ENCODE data around the gene TMEM131L. TPM values are rescaled to one million over a fixed set of nuclear protein-coding genes. Genes with fewer than 3 reads are reported as not detected.
A peak's percentile ranks its signal among the peaks of the same experiment; 100 is the strongest.

TMEM131L gene
- total RNA-seq, 1 experiment from 2014 or later = 19.7 TPM

DNA sequence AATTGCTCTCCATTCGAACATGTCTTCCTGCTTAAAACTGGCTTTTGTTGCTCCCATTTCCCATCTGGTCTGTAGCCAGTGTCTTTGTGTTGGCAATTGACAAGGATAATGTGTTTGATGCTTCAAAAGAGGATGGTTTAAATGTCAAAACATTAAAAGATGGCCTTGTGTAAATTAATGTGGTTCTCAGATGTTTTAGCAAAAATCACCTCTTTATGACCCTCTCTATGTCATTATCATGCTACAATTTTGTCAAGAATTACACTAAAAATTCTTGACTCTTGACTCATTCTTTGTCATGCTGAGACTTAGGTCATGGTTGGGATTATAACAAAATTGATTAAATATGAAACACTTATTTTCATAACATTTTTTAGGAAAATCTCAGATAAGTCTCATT is 47.4 kb downstream of the TMEM131L start (continued):
- peak; percentile 55 for TF ChIP-seq TCF7L2 (IDR thresholded peaks at IDR 0.05; ENCODE audit: borderline replicate concordance, extremely low read depth, insufficient read depth, insufficient read length)

DNA sequence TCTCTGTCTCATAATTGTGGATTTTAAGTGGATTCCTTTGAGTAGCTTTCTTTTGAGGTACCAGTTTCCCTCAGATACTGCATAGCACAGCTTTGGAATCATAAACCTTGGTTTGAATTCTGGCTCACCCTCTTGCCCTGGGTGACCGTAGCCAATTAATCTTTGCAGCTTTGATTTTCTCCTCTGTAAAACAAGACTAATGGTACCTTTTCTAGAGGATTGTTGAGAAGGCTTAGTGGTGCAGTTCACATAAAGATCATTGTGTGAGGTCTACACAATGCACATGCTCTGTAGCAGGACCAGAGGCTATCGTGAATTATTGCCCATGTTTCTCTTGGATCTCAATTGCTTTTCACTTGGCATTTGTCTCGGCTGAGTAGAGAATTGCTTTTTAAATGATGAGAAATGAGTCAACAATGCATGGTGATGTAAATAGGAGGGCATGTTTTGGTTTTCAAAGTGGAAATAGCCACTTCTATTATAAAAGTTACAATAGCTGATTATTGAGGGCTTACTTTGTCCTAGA is 47.9 kb downstream of the TMEM131L start:
- Histone ChIP-seq H3K9ac (ENCODE audit: low read length) (peak overlapping the region; percentile 37), H3K79me2 (ENCODE audit: insufficient read depth, low read length) (peaks cover 13% of the 10 kb centered on the region), H3K9me3 (ENCODE audit: control insufficient read depth in 1 of 2, insufficient read depth in 1 of 2, low read depth in 1 of 2, low read length in 2 of 2) (no peaks in the 10 kb centered on the region), H3K9me2 (ENCODE audit: insufficient read depth) (no peaks in the 10 kb centered on the region), H3K4me1 (ENCODE audit: control insufficient read depth in 1 of 2, insufficient read depth in 2 of 2, low read length in 2 of 2) (peaks cover 68 to 72% of the 10 kb centered on the region in 2 experiments), H4K20me1 (ENCODE audit: insufficient read depth) (no peaks in the 10 kb centered on the region), H2AFZ (ENCODE audit: low read depth, low read length, poor library complexity, severe bottlenecking) (no peak overlapping the region), H3K36me3 (ENCODE audit: control insufficient read depth in 1 of 2, insufficient read depth in 2 of 2, low read length in 2 of 2) (no peaks in the 10 kb centered on the region), H3K27ac (ENCODE audit: low read depth, low read length) (peak overlapping the region; percentile 79), H3K27me3 (ENCODE audit: insufficient read depth, low read length) (no peaks in the 10 kb centered on the region), H3K4me3 (replicated peaks in 1 of 2; ENCODE audit: low read depth in 1 of 2, low read length in 2 of 2) (peak overlapping the region in 1 of 2 experiments; percentile 33; a peak in 2 of 4 replicates), H3K4me2 (ENCODE audit: low read length) (peak overlapping the region; percentile 63)
- POLR2A ChIA-PET = no interaction called here
- BruUV-seq (replicated peaks) = no TSS peak
- CTCF ChIA-PET = interaction anchor here (1.1 kb wide), 1 partner anchor 17 kb away, joined by 3 read pairs; no protein-coding TSS in a partner anchor
- TF ChIP-seq EGR1 (IDR thresholded peaks at IDR 0.05; ENCODE audit: low read depth) (0 out of 2 replicates have a peak, but pooled peaks have one; percentile 10), SIN3A (IDR thresholded peaks at IDR 0.05; ENCODE audit: low read depth) (peak; percentile 48; the same call in 1 of the 2 replicates), FOSL1 (IDR thresholded peaks at IDR 0.05; ENCODE audit: low read depth) (peak; percentile 48; the same call in 1 of the 2 replicates), ELF1 (IDR thresholded peaks at IDR 0.05; ENCODE audit: borderline replicate concordance, low read depth) (no peak), CBX3 (IDR thresholded peaks at IDR 0.05; ENCODE audit: low read depth) (peak; percentile 54), JUND (IDR thresholded peaks at IDR 0.05) (peak; percentile 57), SP1 (IDR thresholded peaks at IDR 0.05; ENCODE audit: low read depth) (peak; percentile 45; the same call in 1 of the 2 replicates), RAD21 (IDR thresholded peaks at IDR 0.05; ENCODE audit: low read depth) (0 out of 2 replicates have a peak, but pooled peaks have one; percentile 11), CEBPB (IDR thresholded peaks at IDR 0.05; ENCODE audit: low read depth) (peak; percentile 58), SRF (IDR thresholded peaks at IDR 0.05; ENCODE audit: low read depth) (0 out of 2 replicates have a peak, but pooled peaks have one; percentile 16)
- TF ChIP-seq, protein P1, sequence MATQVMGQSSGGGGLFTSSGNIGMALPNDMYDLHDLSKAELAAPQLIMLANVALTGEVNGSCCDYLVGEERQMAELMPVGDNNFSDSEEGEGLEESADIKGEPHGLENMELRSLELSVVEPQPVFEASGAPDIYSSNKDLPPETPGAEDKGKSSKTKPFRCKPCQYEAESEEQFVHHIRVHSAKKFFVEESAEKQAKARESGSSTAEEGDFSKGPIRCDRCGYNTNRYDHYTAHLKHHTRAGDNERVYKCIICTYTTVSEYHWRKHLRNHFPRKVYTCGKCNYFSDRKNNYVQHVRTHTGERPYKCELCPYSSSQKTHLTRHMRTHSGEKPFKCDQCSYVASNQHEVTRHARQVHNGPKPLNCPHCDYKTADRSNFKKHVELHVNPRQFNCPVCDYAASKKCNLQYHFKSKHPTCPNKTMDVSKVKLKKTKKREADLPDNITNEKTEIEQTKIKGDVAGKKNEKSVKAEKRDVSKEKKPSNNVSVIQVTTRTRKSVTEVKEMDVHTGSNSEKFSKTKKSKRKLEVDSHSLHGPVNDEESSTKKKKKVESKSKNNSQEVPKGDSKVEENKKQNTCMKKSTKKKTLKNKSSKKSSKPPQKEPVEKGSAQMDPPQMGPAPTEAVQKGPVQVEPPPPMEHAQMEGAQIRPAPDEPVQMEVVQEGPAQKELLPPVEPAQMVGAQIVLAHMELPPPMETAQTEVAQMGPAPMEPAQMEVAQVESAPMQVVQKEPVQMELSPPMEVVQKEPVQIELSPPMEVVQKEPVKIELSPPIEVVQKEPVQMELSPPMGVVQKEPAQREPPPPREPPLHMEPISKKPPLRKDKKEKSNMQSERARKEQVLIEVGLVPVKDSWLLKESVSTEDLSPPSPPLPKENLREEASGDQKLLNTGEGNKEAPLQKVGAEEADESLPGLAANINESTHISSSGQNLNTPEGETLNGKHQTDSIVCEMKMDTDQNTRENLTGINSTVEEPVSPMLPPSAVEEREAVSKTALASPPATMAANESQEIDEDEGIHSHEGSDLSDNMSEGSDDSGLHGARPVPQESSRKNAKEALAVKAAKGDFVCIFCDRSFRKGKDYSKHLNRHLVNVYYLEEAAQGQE (IDR thresholded peaks at IDR 0.05; ENCODE audit: low read depth) = no peak
- TF ChIP-seq, protein P2, sequence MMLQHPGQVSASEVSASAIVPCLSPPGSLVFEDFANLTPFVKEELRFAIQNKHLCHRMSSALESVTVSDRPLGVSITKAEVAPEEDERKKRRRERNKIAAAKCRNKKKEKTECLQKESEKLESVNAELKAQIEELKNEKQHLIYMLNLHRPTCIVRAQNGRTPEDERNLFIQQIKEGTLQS (IDR thresholded peaks at IDR 0.05) = no peak; the same call in 1 of the 2 replicates
- TF ChIP-seq, protein P3, sequence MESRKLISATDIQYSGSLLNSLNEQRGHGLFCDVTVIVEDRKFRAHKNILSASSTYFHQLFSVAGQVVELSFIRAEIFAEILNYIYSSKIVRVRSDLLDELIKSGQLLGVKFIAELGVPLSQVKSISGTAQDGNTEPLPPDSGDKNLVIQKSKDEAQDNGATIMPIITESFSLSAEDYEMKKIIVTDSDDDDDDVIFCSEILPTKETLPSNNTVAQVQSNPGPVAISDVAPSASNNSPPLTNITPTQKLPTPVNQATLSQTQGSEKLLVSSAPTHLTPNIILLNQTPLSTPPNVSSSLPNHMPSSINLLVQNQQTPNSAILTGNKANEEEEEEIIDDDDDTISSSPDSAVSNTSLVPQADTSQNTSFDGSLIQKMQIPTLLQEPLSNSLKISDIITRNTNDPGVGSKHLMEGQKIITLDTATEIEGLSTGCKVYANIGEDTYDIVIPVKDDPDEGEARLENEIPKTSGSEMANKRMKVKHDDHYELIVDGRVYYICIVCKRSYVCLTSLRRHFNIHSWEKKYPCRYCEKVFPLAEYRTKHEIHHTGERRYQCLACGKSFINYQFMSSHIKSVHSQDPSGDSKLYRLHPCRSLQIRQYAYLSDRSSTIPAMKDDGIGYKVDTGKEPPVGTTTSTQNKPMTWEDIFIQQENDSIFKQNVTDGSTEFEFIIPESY (IDR thresholded peaks at IDR 0.05; ENCODE audit: extremely low read depth, insufficient replicate concordance, low read length) = no peak
- TF ChIP-seq, protein P4, sequence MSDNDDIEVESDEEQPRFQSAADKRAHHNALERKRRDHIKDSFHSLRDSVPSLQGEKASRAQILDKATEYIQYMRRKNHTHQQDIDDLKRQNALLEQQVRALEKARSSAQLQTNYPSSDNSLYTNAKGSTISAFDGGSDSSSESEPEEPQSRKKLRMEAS (IDR thresholded peaks at IDR 0.05) = peak; percentile 55
- peak; percentile 76 for DNase-seq (ENCODE audit: low read depth, low spot score)
- RAD21 ChIA-PET (ENCODE audit: low non-redundant PET in 1 of 2, low total read pairs in 2 of 2, uncharacterized antibody in 2 of 2, unreplicated experiment in 2 of 2) = no interaction called here
- intact Hi-C loops (cut with micrococcal nuclease) = no loop called here
- ATAC-seq = peak; percentile 77
